Measurements from ENCODE around the gene KRT17.
"Not testable (repeated sequence)": the region's sequence is repeated elsewhere in the genome, so short reads cannot be mapped to it uniquely, and the experiment has no call there.

The KRT17 gene

DNA sequence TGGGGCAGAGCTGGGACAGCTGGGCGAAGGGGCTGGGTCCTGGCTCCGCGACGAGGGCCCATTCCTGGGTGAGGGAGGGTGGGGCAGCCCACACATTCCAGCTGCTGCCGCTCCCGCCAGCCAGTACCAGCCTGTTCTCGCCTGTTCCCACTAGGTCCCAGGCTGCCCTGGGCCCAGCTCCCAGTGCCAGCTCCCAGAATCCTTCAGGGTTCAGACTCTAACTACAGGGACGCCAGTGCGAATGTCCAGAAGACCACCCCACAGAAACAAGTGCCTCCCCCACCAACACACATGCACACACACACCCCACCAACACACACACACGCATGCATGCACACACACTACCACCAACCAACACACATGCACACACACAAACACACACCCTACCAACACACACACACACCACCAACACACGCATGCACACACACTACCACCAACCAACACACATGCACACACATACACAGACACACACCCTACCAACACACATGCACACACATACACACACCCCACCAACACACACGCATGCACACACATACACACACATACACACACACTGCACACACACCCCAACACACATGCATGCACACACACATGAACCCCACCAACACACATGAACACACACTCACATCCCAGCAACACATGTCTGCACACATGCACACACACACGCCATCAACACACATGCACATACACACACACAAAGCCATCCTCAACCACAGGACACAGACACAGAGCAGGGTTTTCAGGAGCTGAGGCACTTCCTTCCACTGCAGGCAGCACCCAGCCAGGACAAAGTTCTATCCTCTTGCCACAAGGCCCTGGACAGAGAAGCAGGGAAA lies 27.5 kb upstream of the KRT17 start:
- no peaks in the 10 kb centered on the region for H3K36me3 ChIP-seq (ENCODE audit: control insufficient read depth in 1 of 2, insufficient read depth in 2 of 2, low read length in 2 of 2)
- no peak overlapping the region for H3K4me3 ChIP-seq (ENCODE audit: low read depth in 1 of 2, low read length in 2 of 2)
- no peaks in the 10 kb centered on the region for H3K27me3 ChIP-seq (ENCODE audit: low read depth, low read length)
- H3K27ac ChIP-seq (ENCODE audit: low read length) = peak overlapping the region; percentile 71
- no peaks in the 10 kb centered on the region for H3K9me3 ChIP-seq (ENCODE audit: control insufficient read depth in 1 of 2, low read length in 2 of 2)
- peaks cover 0 to 19% of the 10 kb centered on the region in 2 donors for H3K4me1 ChIP-seq (ENCODE audit: control insufficient read depth in 1 of 2, insufficient read depth in 2 of 2, low read length in 2 of 2)

DNA sequence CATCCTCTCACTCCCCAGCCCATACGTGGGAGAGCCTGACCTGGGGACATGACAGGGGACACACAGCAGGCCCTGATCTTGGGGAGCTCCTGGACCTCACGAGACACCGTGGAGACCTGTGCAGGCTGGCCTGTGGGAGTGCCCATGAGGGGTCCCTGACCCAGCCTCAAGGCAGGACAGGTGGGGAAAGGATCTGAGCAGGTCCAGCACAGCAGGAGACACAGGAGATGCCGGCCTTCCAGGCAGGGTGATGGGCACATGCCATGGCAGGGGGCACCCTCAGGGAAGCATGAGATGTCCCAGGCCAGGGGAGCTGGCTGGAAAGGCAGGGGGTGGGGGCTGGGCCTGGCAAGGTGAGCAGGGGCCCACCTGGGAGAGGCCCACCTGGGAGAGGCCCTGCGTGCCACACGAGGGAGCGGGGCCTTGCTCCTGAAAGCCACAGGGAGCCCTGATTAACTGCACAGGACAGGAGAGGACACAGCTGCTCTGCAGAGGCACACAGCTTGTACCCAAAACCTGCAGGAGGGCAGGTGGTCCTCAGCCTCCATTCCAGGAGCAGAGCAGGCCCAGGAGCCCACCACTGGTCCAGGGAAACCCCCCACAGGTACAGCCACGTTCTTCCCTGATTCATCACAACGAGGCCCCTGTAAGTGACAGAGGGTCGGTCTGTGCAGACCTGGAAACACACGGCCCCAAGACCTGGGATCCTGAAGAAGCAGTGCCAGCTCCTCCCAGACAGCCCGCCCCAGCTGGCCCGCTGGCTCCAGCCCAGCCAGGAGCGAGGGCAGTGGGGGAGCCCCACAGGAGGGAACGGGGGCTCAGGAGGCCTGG lies 26.6 kb upstream of the KRT17 start:
- peaks cover 0 to 19% of the 10 kb centered on the region in 2 donors for H3K4me1 ChIP-seq (ENCODE audit: control insufficient read depth in 1 of 2, insufficient read depth in 2 of 2, low read length in 2 of 2)
- no peaks in the 10 kb centered on the region for H3K9me3 ChIP-seq (ENCODE audit: control insufficient read depth in 1 of 2, low read length in 2 of 2)
- H3K27ac ChIP-seq (ENCODE audit: low read length) = peak overlapping the region; percentile 71
- no peaks in the 10 kb centered on the region for H3K36me3 ChIP-seq (ENCODE audit: control insufficient read depth in 1 of 2, insufficient read depth in 2 of 2, low read length in 2 of 2)
- no peak overlapping the region for H3K4me3 ChIP-seq (ENCODE audit: low read depth in 1 of 2, low read length in 2 of 2)
- H3K27me3 ChIP-seq (ENCODE audit: low read depth, low read length) = no peaks in the 10 kb centered on the region

DNA sequence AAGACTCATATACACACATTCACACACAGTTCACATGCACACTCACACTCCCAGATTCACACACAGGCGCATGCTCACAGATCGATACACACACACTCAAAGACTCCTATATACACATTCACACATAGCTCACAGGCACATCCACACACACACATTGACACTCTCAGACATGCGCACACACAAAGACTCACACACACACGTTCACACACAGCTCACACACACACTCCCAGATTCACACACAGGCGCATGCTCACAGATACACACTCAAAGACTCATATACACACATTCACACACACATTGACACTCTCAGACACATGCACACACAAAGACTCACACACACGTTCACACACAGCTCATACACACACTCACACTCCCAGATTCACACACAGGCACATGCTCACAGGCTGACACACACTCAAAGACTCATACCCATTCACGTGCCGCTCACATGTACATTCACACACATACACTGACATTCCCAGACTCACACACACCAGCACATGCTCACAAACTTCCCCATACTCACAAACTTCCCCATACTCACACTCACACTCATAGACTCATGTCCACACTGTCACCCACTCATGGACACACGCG lies 25.6 kb upstream of the KRT17 start:
- no peaks in the 10 kb centered on the region for H3K9me3 ChIP-seq (ENCODE audit: control insufficient read depth in 1 of 2, low read length in 2 of 2)
- peaks cover 0 to 19% of the 10 kb centered on the region in 2 donors for H3K4me1 ChIP-seq (ENCODE audit: control insufficient read depth in 1 of 2, insufficient read depth in 2 of 2, low read length in 2 of 2)
- H3K27ac ChIP-seq (ENCODE audit: low read length) = no peak overlapping the region
- no peaks in the 10 kb centered on the region for H3K36me3 ChIP-seq (ENCODE audit: control insufficient read depth in 1 of 2, insufficient read depth in 2 of 2, low read length in 2 of 2)
- H3K4me3 ChIP-seq (ENCODE audit: low read depth in 1 of 2, low read length in 2 of 2) = no peak overlapping the region
- H3K27me3 ChIP-seq (ENCODE audit: low read depth, low read length) = no peaks in the 10 kb centered on the region

DNA sequence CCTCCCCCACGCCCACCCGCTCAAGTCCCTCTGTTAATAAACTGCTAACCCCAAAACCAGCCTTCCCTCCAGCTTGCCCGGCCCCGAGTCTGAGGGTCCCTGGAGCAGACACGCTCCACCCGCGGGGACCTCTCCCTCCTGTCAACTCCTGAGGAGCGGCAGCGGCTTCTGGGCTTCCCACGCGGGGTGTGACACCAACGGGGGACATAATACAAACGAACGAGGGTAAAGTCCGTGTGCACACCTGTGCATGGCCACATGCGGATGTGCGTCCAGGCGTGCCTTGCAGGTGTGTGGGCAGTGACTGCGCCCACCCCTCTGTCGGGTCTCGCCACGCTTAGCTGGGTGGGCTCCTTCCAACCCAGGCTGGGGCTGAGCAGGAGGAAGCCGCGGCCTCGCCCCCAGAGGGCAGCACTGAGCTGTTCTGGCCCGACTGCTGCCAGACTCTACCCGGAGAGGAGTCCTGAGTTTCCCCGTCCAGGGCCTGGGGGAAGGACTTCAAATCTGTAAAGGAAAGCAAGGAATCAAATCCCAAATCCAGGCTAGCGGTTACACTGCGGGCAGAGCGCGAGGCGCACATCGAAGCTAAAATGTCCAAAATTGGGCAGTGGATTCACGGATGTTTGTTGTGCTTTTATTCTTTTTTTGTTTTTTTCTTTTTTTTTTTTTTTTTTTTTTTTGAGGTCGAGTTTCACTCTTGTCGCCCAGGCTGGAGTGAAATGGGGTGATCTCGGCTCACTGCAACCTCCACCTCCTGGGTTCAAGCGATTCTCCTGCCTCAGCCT lies 24.2 kb upstream of the KRT17 start:
- Histone ChIP-seq H3K4me3 (ENCODE audit: low read depth in 1 of 2, low read length in 2 of 2) (peak overlapping the region; percentile 50 to 69), H3K36me3 (ENCODE audit: control insufficient read depth in 1 of 2, insufficient read depth in 2 of 2, low read length in 2 of 2) (no peaks in the 10 kb centered on the region), H3K27me3 (ENCODE audit: low read depth, low read length) (no peaks in the 10 kb centered on the region), H3K9me3 (ENCODE audit: control insufficient read depth in 1 of 2, low read length in 2 of 2) (no peaks in the 10 kb centered on the region), H3K4me1 (ENCODE audit: control insufficient read depth in 1 of 2, insufficient read depth in 2 of 2, low read length in 2 of 2) (peaks cover 0 to 19% of the 10 kb centered on the region in 2 donors), H3K27ac (ENCODE audit: low read length) (no peak overlapping the region)

DNA sequence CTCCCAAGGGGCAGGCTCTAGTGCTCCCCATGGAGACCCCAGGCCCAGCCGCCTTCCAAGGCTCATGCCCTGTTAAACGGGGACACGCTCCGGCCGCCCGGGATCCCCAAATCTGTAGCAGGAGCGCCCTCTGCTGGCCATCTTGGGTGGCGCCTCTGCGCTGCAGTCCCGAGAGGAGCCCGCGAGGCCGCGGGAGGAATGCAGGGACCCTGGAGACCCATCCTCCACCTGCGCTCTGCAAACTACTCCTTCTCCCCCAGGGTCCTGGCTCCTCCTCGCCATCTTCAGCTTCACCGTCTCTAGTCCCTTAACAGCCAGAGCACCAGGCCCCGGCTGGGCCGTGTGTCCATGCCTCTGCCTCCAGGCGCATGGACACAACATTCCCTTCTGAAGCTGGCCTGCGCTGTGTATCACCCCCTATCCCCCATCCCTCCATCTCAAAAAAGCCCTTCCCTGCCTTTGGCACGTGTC lies 23.6 kb upstream of the KRT17 start:
- Histone ChIP-seq H3K4me3 (ENCODE audit: low read depth in 1 of 2, low read length in 2 of 2) (peak overlapping the region; percentile 50 to 69), H3K36me3 (ENCODE audit: control insufficient read depth in 1 of 2, insufficient read depth in 2 of 2, low read length in 2 of 2) (no peaks in the 10 kb centered on the region), H3K27ac (ENCODE audit: low read length) (no peak overlapping the region), H3K27me3 (ENCODE audit: low read depth, low read length) (no peaks in the 10 kb centered on the region), H3K9me3 (ENCODE audit: control insufficient read depth in 1 of 2, low read length in 2 of 2) (no peaks in the 10 kb centered on the region), H3K4me1 (ENCODE audit: control insufficient read depth in 1 of 2, insufficient read depth in 2 of 2, low read length in 2 of 2) (peaks cover 0 to 19% of the 10 kb centered on the region in 2 donors)

DNA sequence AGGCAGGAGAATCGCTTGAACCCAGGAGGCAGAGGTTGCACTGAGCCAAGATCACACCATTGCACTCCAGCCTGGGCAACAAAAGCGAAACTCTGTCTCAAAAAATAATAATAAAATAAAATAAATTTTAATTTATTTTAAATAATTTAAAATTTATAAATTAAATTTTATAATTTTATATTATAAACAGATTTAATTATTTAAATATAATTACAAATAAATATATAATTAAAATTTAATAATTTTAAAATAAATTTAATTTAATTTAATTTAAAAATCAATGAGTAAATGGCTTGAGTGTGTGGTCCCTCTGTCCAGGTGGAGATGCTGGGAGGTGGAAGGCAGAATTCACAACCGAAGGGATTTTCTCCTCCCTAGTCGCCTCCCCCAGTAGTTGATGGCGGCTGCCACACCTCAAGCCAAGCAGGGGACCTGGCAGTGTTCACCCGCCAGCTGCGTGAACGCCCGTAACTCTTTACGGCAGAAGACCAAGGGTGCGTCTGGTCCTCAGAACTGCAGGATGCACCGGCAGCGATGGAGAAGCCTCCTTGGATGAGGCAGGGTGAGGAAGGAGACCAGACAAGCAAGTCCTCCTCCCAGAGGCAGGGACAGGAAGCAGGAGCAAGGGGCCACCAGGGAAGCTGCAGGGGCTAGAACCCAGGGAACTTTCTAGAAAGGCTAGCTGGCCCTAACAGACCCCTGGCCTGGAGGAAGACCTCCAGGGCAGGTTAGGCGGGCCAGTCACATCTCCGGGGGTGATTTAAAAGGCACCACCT lies 22.9 kb upstream of the KRT17 start:
- Histone ChIP-seq H3K9me3 (ENCODE audit: control insufficient read depth in 1 of 2, low read length in 2 of 2) (no peaks in the 10 kb centered on the region), H3K4me3 (ENCODE audit: low read depth in 1 of 2, low read length in 2 of 2) (no peak overlapping the region), H3K4me1 (ENCODE audit: control insufficient read depth in 1 of 2, insufficient read depth in 2 of 2, low read length in 2 of 2) (peaks cover 0 to 19% of the 10 kb centered on the region in 2 donors), H3K36me3 (ENCODE audit: control insufficient read depth in 1 of 2, insufficient read depth in 2 of 2, low read length in 2 of 2) (no peaks in the 10 kb centered on the region), H3K27ac (ENCODE audit: low read length) (no peak overlapping the region), H3K27me3 (ENCODE audit: low read depth, low read length) (no peaks in the 10 kb centered on the region)

DNA sequence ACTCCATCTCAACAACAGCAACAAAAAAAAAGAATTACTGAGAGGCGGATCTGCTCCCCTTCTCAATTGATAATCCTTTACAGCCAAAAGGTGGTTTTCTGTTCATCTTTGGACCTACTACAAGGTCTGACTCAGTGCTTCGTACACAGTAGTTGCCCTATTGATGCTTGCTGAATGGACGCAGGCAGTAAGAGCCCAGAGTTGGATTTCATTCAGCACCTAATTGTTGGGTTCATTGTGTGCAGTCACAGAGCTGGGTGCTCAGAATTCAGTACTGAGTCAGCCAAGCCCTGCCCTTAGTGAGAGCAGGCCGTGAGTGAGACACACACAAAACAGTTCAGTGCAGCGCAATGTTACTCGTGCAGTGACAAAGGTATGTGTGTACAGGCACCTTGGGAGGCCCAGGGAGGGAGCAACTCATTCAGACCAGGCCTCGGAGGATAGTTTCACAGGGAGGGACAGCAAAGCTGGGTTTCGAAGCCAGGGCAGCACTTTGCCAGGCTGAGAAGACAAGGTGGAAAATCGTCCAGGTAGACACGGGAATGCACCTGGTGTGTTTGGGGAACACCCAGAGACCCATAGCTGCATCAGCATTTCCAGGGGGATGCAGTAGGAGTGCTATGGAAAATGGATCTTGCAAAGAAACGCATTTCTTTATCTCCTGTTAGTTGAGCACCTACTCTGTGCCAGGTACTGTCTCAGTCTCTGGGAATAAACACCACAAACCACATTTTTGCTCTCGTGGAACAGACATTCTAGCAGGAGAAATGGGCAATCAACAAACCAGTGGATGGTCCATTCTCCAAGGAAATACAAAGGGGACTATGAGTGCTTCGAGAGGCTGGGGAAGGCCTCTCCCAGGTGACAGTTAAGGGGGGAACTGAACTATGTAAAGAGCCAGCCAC lies 18.1 kb upstream of the KRT17 start:
- H3K36me3 ChIP-seq (ENCODE audit: control insufficient read depth in 1 of 2, insufficient read depth in 2 of 2, low read length in 2 of 2) = no peaks in the 10 kb centered on the region
- H3K4me3 ChIP-seq (ENCODE audit: low read depth in 1 of 2, low read length in 2 of 2) = no peak overlapping the region
- no peaks in the 10 kb centered on the region for H3K27me3 ChIP-seq (ENCODE audit: low read depth, low read length)
- no peaks in the 10 kb centered on the region for H3K9me3 ChIP-seq (ENCODE audit: control insufficient read depth in 1 of 2, low read length in 2 of 2)
- no peaks in the 10 kb centered on the region for H3K4me1 ChIP-seq (ENCODE audit: control insufficient read depth in 1 of 2, insufficient read depth in 2 of 2, low read length in 2 of 2)
- no peak overlapping the region for H3K27ac ChIP-seq (ENCODE audit: low read length)

DNA sequence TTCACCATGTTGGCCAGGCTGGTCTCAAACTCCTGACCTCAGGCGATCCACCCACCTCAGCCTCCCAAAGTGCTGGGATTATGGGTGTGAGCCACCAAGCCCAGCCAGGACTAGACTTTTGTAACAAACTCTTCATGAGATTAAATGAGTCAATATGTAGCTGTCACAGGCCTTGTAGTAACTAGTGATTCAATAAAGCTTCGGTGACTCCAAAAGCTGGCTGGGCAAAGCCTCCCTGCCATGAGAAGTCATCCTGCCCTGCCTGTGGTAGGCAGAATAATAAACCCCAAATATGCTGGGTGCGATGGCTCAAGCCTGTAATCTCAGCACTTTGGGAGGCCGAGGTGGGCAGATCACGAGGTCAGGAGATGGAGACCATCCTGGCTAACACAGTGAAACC lies 16.2 kb upstream of the KRT17 start:
- not testable (repeated sequence) for H3K9me3 ChIP-seq (ENCODE audit: control insufficient read depth in 1 of 2, low read length in 2 of 2); H3K36me3 ChIP-seq (ENCODE audit: control insufficient read depth in 1 of 2, insufficient read depth in 2 of 2, low read length in 2 of 2); H3K27ac ChIP-seq (ENCODE audit: low read length); H3K4me3 ChIP-seq (ENCODE audit: low read depth in 1 of 2, low read length in 2 of 2); H3K27me3 ChIP-seq (ENCODE audit: low read depth, low read length); H3K4me1 ChIP-seq (ENCODE audit: control insufficient read depth in 1 of 2, insufficient read depth in 2 of 2, low read length in 2 of 2)

DNA sequence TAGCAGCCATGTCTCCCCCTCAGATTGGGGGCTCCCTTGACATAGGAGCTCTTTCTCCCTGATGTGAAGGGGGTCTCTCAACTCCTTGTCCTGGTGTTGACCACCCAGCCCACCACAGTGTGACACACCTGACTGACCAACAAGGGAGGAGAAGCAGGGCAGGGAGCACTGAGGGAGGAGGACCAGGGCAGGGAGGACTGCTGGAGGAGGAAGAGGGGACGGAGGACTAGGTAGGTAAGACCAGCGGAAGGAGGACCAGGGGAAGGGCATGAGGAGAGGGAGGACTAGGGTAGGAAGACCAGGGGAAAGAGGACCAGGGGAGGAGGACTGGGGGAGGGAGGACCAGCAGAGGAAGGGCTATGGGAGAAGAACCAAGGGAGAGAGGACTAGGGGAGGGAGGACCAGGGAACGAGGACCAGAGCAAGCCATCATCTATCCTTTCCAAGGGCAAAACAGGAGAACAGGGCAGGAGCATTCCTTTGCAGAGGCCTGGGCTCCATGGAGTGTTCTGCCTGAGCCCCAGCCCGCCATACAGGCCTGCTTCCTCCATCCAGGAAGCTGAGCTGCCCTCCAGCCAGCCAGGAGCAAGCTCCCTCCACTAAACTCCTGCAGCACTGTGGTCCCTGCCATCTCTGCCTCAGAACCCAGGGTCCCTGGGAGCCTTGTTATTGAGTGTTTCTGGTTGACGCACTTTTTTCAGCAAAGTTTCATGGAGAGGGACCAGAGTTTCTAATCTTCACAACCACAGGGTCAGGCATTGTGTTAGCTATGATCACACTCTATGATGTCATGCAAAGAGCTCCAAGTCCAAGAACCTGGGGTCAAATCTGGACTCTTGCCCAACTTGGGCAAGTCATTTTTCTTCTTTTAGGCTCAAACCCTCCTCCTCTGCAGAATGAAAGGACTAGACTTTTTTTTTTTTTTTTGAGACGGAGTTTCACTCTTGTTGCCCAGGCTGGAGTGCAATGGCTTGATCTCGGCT lies 15.4 kb upstream of the KRT17 start:
- Histone ChIP-seq H3K27me3 (ENCODE audit: low read depth, low read length) (no peaks in the 10 kb centered on the region), H3K4me3 (ENCODE audit: low read depth in 1 of 2, low read length in 2 of 2) (no peak overlapping the region), H3K4me1 (ENCODE audit: control insufficient read depth in 1 of 2, insufficient read depth in 2 of 2, low read length in 2 of 2) (peaks cover 3 to 5% of the 10 kb centered on the region in 2 donors), H3K9me3 (ENCODE audit: control insufficient read depth in 1 of 2, low read length in 2 of 2) (no peaks in the 10 kb centered on the region), H3K36me3 (ENCODE audit: control insufficient read depth in 1 of 2, insufficient read depth in 2 of 2, low read length in 2 of 2) (no peaks in the 10 kb centered on the region), H3K27ac (ENCODE audit: low read length) (no peak overlapping the region)
